ENCODE results near the gene MTA1.

DNA sequence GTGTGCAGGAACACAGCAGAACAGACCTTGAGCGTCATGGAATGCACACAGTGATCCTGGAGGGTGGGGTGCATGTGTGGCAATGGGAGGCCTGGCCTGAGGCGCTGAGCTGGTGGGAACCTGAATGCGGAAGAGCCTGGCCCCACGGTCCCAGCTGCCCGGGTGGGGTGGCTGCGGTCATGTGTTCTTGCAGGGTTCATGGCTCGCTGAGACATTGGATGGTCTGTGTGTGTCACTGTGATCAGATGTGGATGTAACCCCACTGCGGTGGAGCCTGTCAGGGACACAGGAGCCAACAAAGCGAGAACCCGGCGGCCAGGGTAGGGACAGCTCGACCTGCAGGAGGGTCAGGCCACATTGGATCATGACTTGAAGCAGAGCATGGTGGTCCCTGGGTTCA is 23.2 kb downstream of the MTA1 start:
- TF ChIP-seq EZH2 (IDR thresholded peaks at IDR 0.05; ENCODE audit: insufficient read depth, poor library complexity, severe bottlenecking), result no peak
- no peak for TF ChIP-seq EZH2phosphoT487 (IDR thresholded peaks at IDR 0.05; ENCODE audit: insufficient read depth, low read depth)
